Osteoblast (primary cell): Measurements from ENCODE around the gene PUM1. TPM values are rescaled to one million over a fixed set of nuclear protein-coding genes. Genes with fewer than 3 reads are reported as not detected.

Source experiments
- DNase-seq: peaks from one replicate; pipeline ENCODE4 v3.0.0; 2011; ENCODE audit warnings: low spot score, mixed read lengths; ENCODE audit not compliant: insufficient read length; ENCODE audit errors: missing footprints
- H2AFZ ChIP-seq: 2 replicates; pipeline ENCODE4 v1.6.0; 2011; ENCODE audit warnings: mild to moderate bottlenecking, low read length
- H3K27ac ChIP-seq: 2 replicates; pipeline ENCODE4 v1.5.1; 2011; ENCODE audit warnings: mild to moderate bottlenecking, low read depth, low read length, moderate library complexity
- H3K27me3 ChIP-seq: 2 replicates; pipeline ENCODE4 v1.6.0; 2012; ENCODE audit warnings: mild to moderate bottlenecking, control low read depth, inconsistent platforms, low read length, moderate library complexity; ENCODE audit not compliant: insufficient read depth
- H3K36me3 ChIP-seq: 2 replicates; pipeline ENCODE4 v1.5.1; 2011; ENCODE audit warnings: mild to moderate bottlenecking, low read length, control low read depth, moderate library complexity; ENCODE audit not compliant: insufficient read depth
- H3K4me1 ChIP-seq: 2 replicates; pipeline ENCODE4 v1.5.1; 2011; ENCODE audit warnings: mild to moderate bottlenecking, low read length, control low read depth, moderate library complexity; ENCODE audit not compliant: insufficient read depth
- H3K4me2 ChIP-seq: 2 replicates; pipeline ENCODE4 v1.6.0; 2011; ENCODE audit warnings: mild to moderate bottlenecking, low read length; ENCODE audit not compliant: insufficient read depth
- H3K4me3 ChIP-seq: fragments of 200-600 bp; sonication (generic); 3 replicates; pipeline ENCODE4 v1.5.1; 2012; ENCODE audit warnings: mild to moderate bottlenecking, low read length, inconsistent platforms; ENCODE audit not compliant: insufficient read depth
- H3K79me2 ChIP-seq: 2 replicates; pipeline ENCODE4 v1.6.0; 2012; ENCODE audit warnings: mild to moderate bottlenecking, low read length, control low read depth, inconsistent platforms; ENCODE audit not compliant: insufficient read depth
- H3K9me3 ChIP-seq: 2 replicates; pipeline ENCODE4 v1.5.1; 2011; ENCODE audit warnings: low read depth, low read length, control low read depth
- H4K20me1 ChIP-seq: 2 replicates; pipeline ENCODE4 v1.6.0; 2012; ENCODE audit warnings: mild to moderate bottlenecking, low read length, control low read depth; ENCODE audit not compliant: insufficient read depth
- total RNA-seq: library from RNA; depleted of rRNA; stranded (reverse); fragments of >200 nt; gene quantifications from 2 replicates; pipeline ENCODE4 v1.2.3, GENCODE V29; 2012
- TF ChIP-seq, protein P1 (sequence below): IDR thresholded peaks from 2 replicates; pipeline ENCODE4 v1.5.1; 2011; ENCODE audit warnings: mild to moderate bottlenecking, low read depth, low read length, moderate library complexity; ENCODE audit errors: extremely low read depth

PUM1 gene
- total RNA-seq, 1 donor = 68.8 TPM

GRCh38 chr1:30912913-30913652 lies 152.4 kb downstream of the PUM1 start:
- Histone ChIP-seq H3K27me3 (no peaks in the 10 kb centered on the region), H3K79me2 (no peaks in the 10 kb centered on the region), H3K27ac (no peak overlapping the region), H4K20me1 (no peaks in the 10 kb centered on the region), H3K4me1 (no peaks in the 10 kb centered on the region), H2AFZ (peak overlapping the region; percentile 56), H3K9me3 (no peaks in the 10 kb centered on the region), H3K4me3 (no peak overlapping the region), H3K36me3 (no peaks in the 10 kb centered on the region), H3K4me2 (no peak overlapping the region)
- TF ChIP-seq, protein P1, sequence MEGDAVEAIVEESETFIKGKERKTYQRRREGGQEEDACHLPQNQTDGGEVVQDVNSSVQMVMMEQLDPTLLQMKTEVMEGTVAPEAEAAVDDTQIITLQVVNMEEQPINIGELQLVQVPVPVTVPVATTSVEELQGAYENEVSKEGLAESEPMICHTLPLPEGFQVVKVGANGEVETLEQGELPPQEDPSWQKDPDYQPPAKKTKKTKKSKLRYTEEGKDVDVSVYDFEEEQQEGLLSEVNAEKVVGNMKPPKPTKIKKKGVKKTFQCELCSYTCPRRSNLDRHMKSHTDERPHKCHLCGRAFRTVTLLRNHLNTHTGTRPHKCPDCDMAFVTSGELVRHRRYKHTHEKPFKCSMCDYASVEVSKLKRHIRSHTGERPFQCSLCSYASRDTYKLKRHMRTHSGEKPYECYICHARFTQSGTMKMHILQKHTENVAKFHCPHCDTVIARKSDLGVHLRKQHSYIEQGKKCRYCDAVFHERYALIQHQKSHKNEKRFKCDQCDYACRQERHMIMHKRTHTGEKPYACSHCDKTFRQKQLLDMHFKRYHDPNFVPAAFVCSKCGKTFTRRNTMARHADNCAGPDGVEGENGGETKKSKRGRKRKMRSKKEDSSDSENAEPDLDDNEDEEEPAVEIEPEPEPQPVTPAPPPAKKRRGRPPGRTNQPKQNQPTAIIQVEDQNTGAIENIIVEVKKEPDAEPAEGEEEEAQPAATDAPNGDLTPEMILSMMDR = no peak
- peak; percentile 30 for DNase-seq

GRCh38 chr1:30912224-30912623 lies 153.3 kb downstream of the PUM1 start:
- Histone ChIP-seq H3K4me2 (no peak overlapping the region), H3K36me3 (no peaks in the 10 kb centered on the region), H3K4me3 (no peak overlapping the region), H3K4me1 (no peaks in the 10 kb centered on the region), H3K27ac (no peak overlapping the region), H2AFZ (no peak overlapping the region), H4K20me1 (peaks cover 3% of the 10 kb centered on the region), H3K79me2 (peaks cover 5% of the 10 kb centered on the region), H3K9me3 (no peaks in the 10 kb centered on the region), H3K27me3 (no peaks in the 10 kb centered on the region)
- DNase-seq = no peak
- TF ChIP-seq, protein P1 = no peak

DNA sequence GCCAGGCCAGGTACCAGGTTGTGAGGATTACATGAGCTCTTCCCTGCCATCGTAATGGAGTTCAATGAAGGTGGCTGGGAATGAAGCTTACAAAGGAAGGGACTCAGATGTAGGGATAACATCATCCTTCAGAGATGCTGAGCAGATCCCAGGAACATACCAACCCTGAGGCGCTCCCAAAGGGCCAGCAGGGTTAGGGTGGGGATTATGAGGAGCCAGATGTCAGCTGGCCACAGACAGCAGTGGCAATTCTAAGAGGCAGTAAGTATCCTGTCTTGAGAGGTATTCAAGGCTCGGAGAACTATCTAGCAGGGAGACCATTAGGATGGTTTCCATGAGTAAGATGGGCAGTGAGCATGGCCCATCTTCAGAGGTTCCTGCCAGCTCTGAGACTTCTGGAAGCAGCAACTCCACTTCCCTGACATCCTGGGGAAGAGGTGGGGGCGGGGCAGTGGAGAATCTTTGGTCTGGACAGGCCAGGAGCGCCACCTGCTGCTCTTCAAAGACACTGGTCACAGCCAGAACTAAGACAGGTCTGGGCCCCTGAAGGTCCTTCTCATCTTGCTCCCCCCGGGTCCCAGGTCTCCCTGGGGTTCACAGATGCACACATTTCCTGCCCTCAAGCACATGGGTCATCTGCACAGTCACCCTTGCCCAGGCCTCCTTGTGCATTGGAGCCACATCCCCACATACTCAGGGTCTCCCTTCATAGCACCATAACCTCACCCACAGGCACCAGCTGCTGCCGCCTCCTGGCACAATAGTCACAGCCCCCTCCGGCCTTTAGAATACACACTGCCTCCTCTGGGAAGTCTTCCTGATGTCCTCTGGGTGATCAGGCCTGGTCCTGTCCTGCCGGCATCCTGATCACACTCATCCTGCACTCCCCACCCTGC lies 154.2 kb downstream of the PUM1 start:
- Histone ChIP-seq H3K4me2 (no peak overlapping the region), H4K20me1 (peaks cover 7% of the 10 kb centered on the region), H2AFZ (no peak overlapping the region), H3K36me3 (no peaks in the 10 kb centered on the region), H3K9me3 (no peaks in the 10 kb centered on the region), H3K27me3 (no peaks in the 10 kb centered on the region), H3K4me3 (no peak overlapping the region), H3K4me1 (no peaks in the 10 kb centered on the region), H3K79me2 (peaks cover 5% of the 10 kb centered on the region), H3K27ac (no peak overlapping the region)
- peak; percentile 99 for DNase-seq
- TF ChIP-seq, protein P1 = peak; percentile 89
